Endothelial cell (in vitro differentiated cells): Measurements from ENCODE around the gene TCFL5. TPM values are rescaled to one million over a fixed set of nuclear protein-coding genes. Genes with fewer than 3 reads are reported as not detected.

Experiments used
- DNase-seq: peaks from one replicate; pipeline ENCODE4 v3.0.0; 2021; ENCODE audit warnings: low spot score
- H3K27ac Mint-ChIP-seq: one replicate; pipeline ENCODE4 v1.8.0; 2021; ENCODE audit warnings: mixed read lengths, inconsistent platforms; ENCODE audit not compliant: unreplicated experiment
- H3K27me3 Mint-ChIP-seq: one replicate; pipeline ENCODE4 v1.8.0; 2021; ENCODE audit warnings: mild to moderate bottlenecking, moderate library complexity, mixed read lengths, inconsistent platforms; ENCODE audit not compliant: unreplicated experiment
- H3K36me3 Mint-ChIP-seq: one replicate; pipeline ENCODE4 v1.8.0; 2021; ENCODE audit warnings: mild to moderate bottlenecking, low read depth, mixed read lengths, inconsistent platforms; ENCODE audit not compliant: unreplicated experiment
- H3K4me1 Mint-ChIP-seq: one replicate; pipeline ENCODE4 v1.8.0; 2021; ENCODE audit warnings: mild to moderate bottlenecking, mixed read lengths, inconsistent platforms; ENCODE audit not compliant: unreplicated experiment
- H3K4me3 Mint-ChIP-seq: one replicate; pipeline ENCODE4 v1.8.0; 2021; ENCODE audit warnings: mild to moderate bottlenecking, mixed read lengths, inconsistent platforms; ENCODE audit not compliant: unreplicated experiment
- H3K9me3 Mint-ChIP-seq: one replicate; pipeline ENCODE4 v1.8.0; 2021; ENCODE audit warnings: mixed read lengths, inconsistent platforms; ENCODE audit not compliant: unreplicated experiment
- CTCF ChIP-seq: fragments of 200-600 bp; sonication (generic); IDR thresholded peaks from one replicate; pipeline ENCODE4 v1.5.0; 2021; ENCODE audit warnings: antibody characterized with exemption; ENCODE audit not compliant: unreplicated experiment
- total RNA-seq: library from RNA; stranded (reverse); fragmentation: NEBNext Ultra II Directional; extraction: Animal tissue kit (Norgen Biotek cat#: 25700); gene quantifications from one replicate; pipeline ENCODE4 v1.2.1, GENCODE V29; 2021; ENCODE audit not compliant: unreplicated experiment

Gene TCFL5
- total RNA-seq, 1 donor from 2014 or later: 30.9 TPM

- TF ChIP-seq CTCF: no peak
- Mint-ChIP-seq H3K27ac (no peak overlapping the region), H3K36me3 (no peaks in the 10 kb centered on the region), H3K4me1 (no peaks in the 10 kb centered on the region), H3K27me3 (peaks cover 11% of the 10 kb centered on the region), H3K9me3 (no peaks in the 10 kb centered on the region), H3K4me3 (no peak overlapping the region)
- DNase-seq: no peak
Observed at GRCh38 chr20:62830821-62831220, 30.8 kb downstream of the TCFL5 start.

- no peaks in the 10 kb centered on the region for H3K4me1 Mint-ChIP-seq
- peak; percentile 2 for DNase-seq
- H3K27ac Mint-ChIP-seq: no peak overlapping the region
- no peaks in the 10 kb centered on the region for H3K9me3 Mint-ChIP-seq
- TF ChIP-seq CTCF: no peak
- peaks cover 7% of the 10 kb centered on the region for H3K27me3 Mint-ChIP-seq
- H3K4me3 Mint-ChIP-seq: no peak overlapping the region
- H3K36me3 Mint-ChIP-seq: no peaks in the 10 kb centered on the region
Observed at GRCh38 chr20:62830251-62830650, 31.4 kb downstream of the TCFL5 start.

- no peak overlapping the region for H3K4me3 Mint-ChIP-seq
- no peaks in the 10 kb centered on the region for H3K9me3 Mint-ChIP-seq
- H3K27me3 Mint-ChIP-seq: peaks cover 5% of the 10 kb centered on the region
- DNase-seq: peak; percentile 2
- H3K27ac Mint-ChIP-seq: no peak overlapping the region
- no peak for TF ChIP-seq CTCF
- no peaks in the 10 kb centered on the region for H3K36me3 Mint-ChIP-seq
- no peaks in the 10 kb centered on the region for H3K4me1 Mint-ChIP-seq
Observed at GRCh38 chr20:62829231-62830230, 32.1 kb downstream of the TCFL5 start.

- no peak for TF ChIP-seq CTCF
- Mint-ChIP-seq H3K27me3 (peaks cover 5% of the 10 kb centered on the region), H3K36me3 (no peaks in the 10 kb centered on the region), H3K4me1 (no peaks in the 10 kb centered on the region), H3K4me3 (no peak overlapping the region), H3K27ac (no peak overlapping the region), H3K9me3 (no peaks in the 10 kb centered on the region)
- peak; percentile 2 for DNase-seq
Observed at GRCh38 chr20:62828511-62829230, 33.0 kb downstream of the TCFL5 start.
